Stimulated activated effector memory CD8-positive, alpha-beta T cell treated with anti-CD3 and anti-CD28 coated beads, Interleukin-12 subunit alpha, Interleukin-12 subunit beta, amount 100 ng/mL, for 72 hours (primary cell): ENCODE results near the gene MATK.

ENCODE experiments used
- ATAC-seq: fragments of 150-1000 bp; cut with Tn5 transposase; 2 replicates; pipeline ENCODE4 v1.10.0; 2021
- DNase-seq, 2 donors: peaks; one replicate each; pipeline ENCODE4 v3.0.0; 2021 to 2022; ENCODE audit warnings: low spot score in 2 of 2
- H3K27ac Mint-ChIP-seq: one replicate; pipeline ENCODE4 v1.8.0; 2022; ENCODE audit warnings: mild to moderate bottlenecking, mixed read lengths
- H3K36me3 Mint-ChIP-seq: one replicate; pipeline ENCODE4 v1.8.0; 2022; ENCODE audit warnings: mild to moderate bottlenecking, mixed read lengths
- H3K4me1 Mint-ChIP-seq: one replicate; pipeline ENCODE4 v1.8.0; 2022; ENCODE audit warnings: mixed read lengths
- H3K4me3 Mint-ChIP-seq: one replicate; pipeline ENCODE4 v1.8.0; 2022; ENCODE audit warnings: mild to moderate bottlenecking, mixed read lengths
- H3K9me3 Mint-ChIP-seq: one replicate; pipeline ENCODE4 v1.8.0; 2022; ENCODE audit warnings: mixed read lengths

Gene MATK

GRCh38 chr19:3784607-3785450, 1.4 kb downstream of the MATK start:
- peak overlapping the region; percentile 74 for H3K4me3 Mint-ChIP-seq
- H3K9me3 Mint-ChIP-seq = peaks cover 9% of the 10 kb centered on the region
- peak overlapping the region; percentile 68 for H3K27ac Mint-ChIP-seq
- DNase-seq = no peak
- peaks cover 33% of the 10 kb centered on the region for H3K4me1 Mint-ChIP-seq
- no peak for ATAC-seq
- peaks cover 32% of the 10 kb centered on the region for H3K36me3 Mint-ChIP-seq

GRCh38 chr19:3783660-3784584, 2.3 kb downstream of the MATK start:
- H3K4me1 Mint-ChIP-seq = peaks cover 26% of the 10 kb centered on the region
- peak overlapping the region; percentile 68 for H3K27ac Mint-ChIP-seq
- peak; percentile 63 for ATAC-seq
- peaks cover 29% of the 10 kb centered on the region for H3K36me3 Mint-ChIP-seq
- peak in 1 of 2 donors; percentile 43 for DNase-seq
- H3K4me3 Mint-ChIP-seq = peak overlapping the region; percentile 74
- peaks cover 9% of the 10 kb centered on the region for H3K9me3 Mint-ChIP-seq

- DNase-seq (no peak), ATAC-seq (no peak)
- Mint-ChIP-seq H3K36me3 (peaks cover 25% of the 10 kb centered on the region), H3K9me3 (peaks cover 9% of the 10 kb centered on the region), H3K4me1 (peaks cover 22% of the 10 kb centered on the region), H3K27ac (no peak overlapping the region), H3K4me3 (no peak overlapping the region)
These were observed 3.3 kb downstream of the MATK start for GRCh38 chr19:3782903-3783302.

GRCh38 chr19:3782330-3782729, 3.9 kb downstream of the MATK start:
- peaks cover 9% of the 10 kb centered on the region for H3K9me3 Mint-ChIP-seq
- peaks cover 22% of the 10 kb centered on the region for H3K4me1 Mint-ChIP-seq
- ATAC-seq (no peak), DNase-seq (no peak)
- H3K27ac Mint-ChIP-seq = peak overlapping the region; percentile 7
- no peak overlapping the region for H3K4me3 Mint-ChIP-seq
- H3K36me3 Mint-ChIP-seq = peaks cover 25% of the 10 kb centered on the region

- H3K27ac Mint-ChIP-seq = peak overlapping the region; percentile 7
- peaks cover 26% of the 10 kb centered on the region for H3K36me3 Mint-ChIP-seq
- ATAC-seq = no peak
- H3K4me1 Mint-ChIP-seq = peaks cover 22% of the 10 kb centered on the region
- H3K9me3 Mint-ChIP-seq = peaks cover 9% of the 10 kb centered on the region
- DNase-seq = no peak
- no peak overlapping the region for H3K4me3 Mint-ChIP-seq
These were observed 4.6 kb downstream of the MATK start for GRCh38 chr19:3781603-3782002.

GRCh38 chr19:3780786-3781304, 5.3 kb downstream of the MATK start:
- Mint-ChIP-seq H3K27ac (no peak overlapping the region), H3K4me3 (no peak overlapping the region), H3K4me1 (peaks cover 22% of the 10 kb centered on the region), H3K9me3 (peaks cover 12% of the 10 kb centered on the region), H3K36me3 (peaks cover 31% of the 10 kb centered on the region)
- no peak for ATAC-seq
- DNase-seq = no peak

GRCh38 chr19:3778899-3779723, 7.1 kb downstream of the MATK start:
- Mint-ChIP-seq H3K36me3 (peaks cover 23% of the 10 kb centered on the region), H3K4me3 (no peak overlapping the region)

GRCh38 chr19:3778104-3778867, 7.9 kb downstream of the MATK start:
- no peak overlapping the region for H3K27ac Mint-ChIP-seq
- peaks cover 13% of the 10 kb centered on the region for H3K4me1 Mint-ChIP-seq
- ATAC-seq = no peak
- H3K4me3 Mint-ChIP-seq = no peak overlapping the region
- peaks cover 17% of the 10 kb centered on the region for H3K36me3 Mint-ChIP-seq
- peaks cover 12% of the 10 kb centered on the region for H3K9me3 Mint-ChIP-seq
- DNase-seq = no peak

More at GRCh38 chr19:3778899-3779723, 7.1 kb downstream of the MATK start:
- ATAC-seq = no peak
- no peak for DNase-seq
- peaks cover 12% of the 10 kb centered on the region for H3K9me3 Mint-ChIP-seq
- no peak overlapping the region for H3K27ac Mint-ChIP-seq
- peaks cover 13% of the 10 kb centered on the region for H3K4me1 Mint-ChIP-seq

GRCh38 chr19:3776479-3777040, 9.6 kb downstream of the MATK start:
- Mint-ChIP-seq H3K36me3 (peaks cover 11% of the 10 kb centered on the region), H3K4me3 (no peak overlapping the region), H3K4me1 (peaks cover 4% of the 10 kb centered on the region), H3K27ac (no peak overlapping the region), H3K9me3 (peaks cover 4% of the 10 kb centered on the region)
- DNase-seq = no peak
- no peak for ATAC-seq

GRCh38 chr19:3775831-3776230, 10.3 kb downstream of the MATK start:
- Mint-ChIP-seq H3K36me3 (peaks cover 11% of the 10 kb centered on the region), H3K27ac (no peak overlapping the region), H3K4me3 (no peak overlapping the region), H3K9me3 (peaks cover 3% of the 10 kb centered on the region), H3K4me1 (no peaks in the 10 kb centered on the region)
- no peak for DNase-seq
- no peak for ATAC-seq

- Mint-ChIP-seq H3K27ac (no peak overlapping the region), H3K4me1 (no peaks in the 10 kb centered on the region), H3K9me3 (peaks cover 3% of the 10 kb centered on the region), H3K4me3 (no peak overlapping the region), H3K36me3 (peaks cover 11% of the 10 kb centered on the region)
- ATAC-seq (no peak), DNase-seq (no peak)
These were observed 10.8 kb downstream of the MATK start for GRCh38 chr19:3775374-3775711.

- ATAC-seq (no peak), DNase-seq (no peak)
- H3K27ac Mint-ChIP-seq = peak overlapping the region; percentile 35
- peaks cover 3% of the 10 kb centered on the region for H3K9me3 Mint-ChIP-seq
- peaks cover 13% of the 10 kb centered on the region for H3K36me3 Mint-ChIP-seq
- H3K4me1 Mint-ChIP-seq = no peaks in the 10 kb centered on the region
- no peak overlapping the region for H3K4me3 Mint-ChIP-seq
These were observed 11.4 kb downstream of the MATK start for GRCh38 chr19:3774621-3775373.

GRCh38 chr19:3773814-3774515, 12.2 kb downstream of the MATK start:
- H3K36me3 Mint-ChIP-seq = peaks cover 20% of the 10 kb centered on the region
- H3K4me1 Mint-ChIP-seq = no peaks in the 10 kb centered on the region
- DNase-seq (no peak), ATAC-seq (no peak)
- peak overlapping the region; percentile 35 for H3K27ac Mint-ChIP-seq
- H3K9me3 Mint-ChIP-seq = peaks cover 3% of the 10 kb centered on the region
- no peak overlapping the region for H3K4me3 Mint-ChIP-seq
